ENCODE results near the gene SKI.

Gene SKI

DNA sequence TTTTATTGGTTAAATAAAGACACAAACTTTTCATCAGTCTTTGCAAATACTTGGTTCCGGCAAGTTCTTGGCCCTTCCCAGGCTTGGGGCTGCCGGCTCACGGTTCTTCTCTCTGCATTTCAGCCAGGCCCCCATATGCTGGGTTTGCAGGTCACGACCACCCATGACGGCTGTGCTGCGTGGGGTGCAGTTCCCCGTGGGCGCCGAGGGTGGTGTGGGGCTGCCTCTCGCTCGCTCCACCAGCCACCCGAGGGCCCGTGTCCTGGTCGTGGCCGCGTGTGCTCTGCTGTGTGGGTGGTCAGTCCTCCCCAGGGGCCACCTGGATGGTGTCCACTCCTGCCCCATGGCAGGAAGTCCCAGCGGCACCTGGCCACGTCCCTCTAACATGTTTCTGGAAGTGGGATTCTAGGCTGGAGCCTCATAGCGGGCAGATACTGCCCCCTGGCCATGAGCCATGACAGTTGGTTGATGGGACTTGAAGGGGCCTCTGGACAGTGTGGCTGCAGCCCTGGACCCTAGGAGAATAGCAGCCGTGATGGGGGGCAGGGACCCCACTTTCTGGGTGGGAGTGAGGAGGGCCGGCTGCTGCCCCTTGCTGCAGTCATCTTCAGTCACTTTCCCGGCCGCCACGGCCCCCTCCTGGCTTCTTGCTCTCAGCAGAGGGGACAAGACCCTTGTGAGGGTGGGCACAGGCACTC, 46.3 kb downstream of the SKI start:
- TF ChIP-seq POLR2A (IDR thresholded peaks at IDR 0.05; ENCODE audit: extremely low read depth, insufficient read length) (no peak), MYC (IDR thresholded peaks at IDR 0.05; ENCODE audit: low read depth, low read length) (no peak)
- TF ChIP-seq, protein P1, sequence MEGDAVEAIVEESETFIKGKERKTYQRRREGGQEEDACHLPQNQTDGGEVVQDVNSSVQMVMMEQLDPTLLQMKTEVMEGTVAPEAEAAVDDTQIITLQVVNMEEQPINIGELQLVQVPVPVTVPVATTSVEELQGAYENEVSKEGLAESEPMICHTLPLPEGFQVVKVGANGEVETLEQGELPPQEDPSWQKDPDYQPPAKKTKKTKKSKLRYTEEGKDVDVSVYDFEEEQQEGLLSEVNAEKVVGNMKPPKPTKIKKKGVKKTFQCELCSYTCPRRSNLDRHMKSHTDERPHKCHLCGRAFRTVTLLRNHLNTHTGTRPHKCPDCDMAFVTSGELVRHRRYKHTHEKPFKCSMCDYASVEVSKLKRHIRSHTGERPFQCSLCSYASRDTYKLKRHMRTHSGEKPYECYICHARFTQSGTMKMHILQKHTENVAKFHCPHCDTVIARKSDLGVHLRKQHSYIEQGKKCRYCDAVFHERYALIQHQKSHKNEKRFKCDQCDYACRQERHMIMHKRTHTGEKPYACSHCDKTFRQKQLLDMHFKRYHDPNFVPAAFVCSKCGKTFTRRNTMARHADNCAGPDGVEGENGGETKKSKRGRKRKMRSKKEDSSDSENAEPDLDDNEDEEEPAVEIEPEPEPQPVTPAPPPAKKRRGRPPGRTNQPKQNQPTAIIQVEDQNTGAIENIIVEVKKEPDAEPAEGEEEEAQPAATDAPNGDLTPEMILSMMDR (IDR thresholded peaks at IDR 0.05; ENCODE audit: low read depth, low read length), result no peak
- TF ChIP-seq, protein P2, sequence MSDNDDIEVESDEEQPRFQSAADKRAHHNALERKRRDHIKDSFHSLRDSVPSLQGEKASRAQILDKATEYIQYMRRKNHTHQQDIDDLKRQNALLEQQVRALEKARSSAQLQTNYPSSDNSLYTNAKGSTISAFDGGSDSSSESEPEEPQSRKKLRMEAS (IDR thresholded peaks at IDR 0.05; ENCODE audit: low read depth, low read length), result no peak
- H3K4me3 ChIP-seq (ENCODE audit: low read depth, low read length), result no peak overlapping the region
- DNase-seq (ENCODE audit: low read depth), result no peak

DNA sequence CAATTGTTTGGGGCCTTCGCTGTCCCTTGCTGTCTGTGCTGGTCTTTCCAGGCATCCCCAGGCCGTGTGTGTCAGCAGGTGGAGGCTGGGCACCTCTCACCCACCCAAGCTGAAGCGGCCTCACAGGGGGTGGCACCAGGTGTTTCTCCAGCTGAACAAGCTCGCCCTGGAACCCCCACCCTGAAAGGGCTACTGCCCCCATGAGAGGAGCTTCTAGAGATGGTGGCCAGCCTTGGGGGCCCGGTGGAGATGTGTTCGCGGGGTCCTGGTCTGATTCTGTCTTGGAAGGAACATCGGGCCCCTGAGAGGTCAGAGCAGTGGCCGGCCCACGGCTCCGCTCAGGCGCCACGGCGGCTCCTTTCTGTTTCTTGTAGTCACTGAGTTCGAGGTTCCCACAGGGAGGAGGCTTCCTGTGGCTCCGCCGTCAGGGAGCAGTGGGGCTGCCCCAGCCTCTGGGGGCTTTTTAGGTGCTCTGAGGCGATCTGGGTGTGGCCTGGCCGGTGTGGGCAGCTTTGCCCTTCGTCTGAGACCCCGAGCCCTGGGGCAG, 46.9 kb downstream of the SKI start:
- TF ChIP-seq POLR2A (IDR thresholded peaks at IDR 0.05; ENCODE audit: extremely low read depth, insufficient read length) (no peak), MYC (IDR thresholded peaks at IDR 0.05; ENCODE audit: low read depth, low read length) (no peak)
- TF ChIP-seq, protein P2 (IDR thresholded peaks at IDR 0.05; ENCODE audit: low read depth, low read length), result no peak
- TF ChIP-seq, protein P1 (IDR thresholded peaks at IDR 0.05; ENCODE audit: low read depth, low read length), result no peak
- DNase-seq (ENCODE audit: low read depth), result peak; percentile 21
- no peak overlapping the region for H3K4me3 ChIP-seq (ENCODE audit: low read depth, low read length)

DNA sequence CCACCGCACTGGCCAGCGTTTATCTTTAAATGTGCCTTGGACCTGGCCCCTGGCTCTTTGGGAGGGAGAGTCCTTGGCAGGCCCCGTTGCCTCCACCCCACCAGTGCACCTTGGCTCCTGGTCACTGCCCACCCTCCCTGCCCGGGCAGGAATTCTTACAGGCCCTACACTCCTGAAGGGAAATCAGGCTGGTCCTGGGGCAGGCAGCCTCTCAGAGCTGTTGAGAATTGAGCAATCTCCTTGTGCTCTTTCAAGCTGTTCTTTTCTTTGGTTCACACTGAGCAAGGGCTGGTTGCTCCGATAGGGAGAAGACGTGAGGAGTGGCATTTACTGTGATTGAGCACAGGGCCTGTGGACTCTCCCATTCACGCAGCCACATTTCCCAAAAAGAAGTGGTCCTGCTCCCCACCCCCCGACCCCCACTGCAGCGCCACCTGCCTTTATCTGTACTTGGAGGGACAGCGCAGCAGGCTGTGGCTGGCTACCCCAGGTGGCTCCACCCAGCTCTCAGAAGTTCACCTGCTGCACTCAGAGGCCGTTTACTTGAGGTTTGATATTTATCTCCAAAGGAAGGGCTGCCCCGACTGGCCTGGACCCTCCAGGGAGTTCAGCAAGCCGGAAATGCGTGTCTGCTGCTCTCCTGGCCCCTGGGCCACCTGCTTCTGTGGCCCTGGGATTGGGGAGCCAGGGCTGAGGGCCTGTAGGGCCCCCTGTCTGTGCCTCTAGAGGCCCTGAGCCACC, 47.8 kb downstream of the SKI start:
- TF ChIP-seq, protein P2 (IDR thresholded peaks at IDR 0.05; ENCODE audit: low read depth, low read length), result no peak
- TF ChIP-seq MYC (IDR thresholded peaks at IDR 0.05; ENCODE audit: low read depth, low read length), result no peak
- TF ChIP-seq, protein P1 (IDR thresholded peaks at IDR 0.05; ENCODE audit: low read depth, low read length), result no peak
- TF ChIP-seq POLR2A (IDR thresholded peaks at IDR 0.05; ENCODE audit: extremely low read depth, insufficient read length), result no peak
- H3K4me3 ChIP-seq (ENCODE audit: low read depth, low read length), result no peak overlapping the region
- peak; percentile 77 for DNase-seq (ENCODE audit: low read depth)

DNA sequence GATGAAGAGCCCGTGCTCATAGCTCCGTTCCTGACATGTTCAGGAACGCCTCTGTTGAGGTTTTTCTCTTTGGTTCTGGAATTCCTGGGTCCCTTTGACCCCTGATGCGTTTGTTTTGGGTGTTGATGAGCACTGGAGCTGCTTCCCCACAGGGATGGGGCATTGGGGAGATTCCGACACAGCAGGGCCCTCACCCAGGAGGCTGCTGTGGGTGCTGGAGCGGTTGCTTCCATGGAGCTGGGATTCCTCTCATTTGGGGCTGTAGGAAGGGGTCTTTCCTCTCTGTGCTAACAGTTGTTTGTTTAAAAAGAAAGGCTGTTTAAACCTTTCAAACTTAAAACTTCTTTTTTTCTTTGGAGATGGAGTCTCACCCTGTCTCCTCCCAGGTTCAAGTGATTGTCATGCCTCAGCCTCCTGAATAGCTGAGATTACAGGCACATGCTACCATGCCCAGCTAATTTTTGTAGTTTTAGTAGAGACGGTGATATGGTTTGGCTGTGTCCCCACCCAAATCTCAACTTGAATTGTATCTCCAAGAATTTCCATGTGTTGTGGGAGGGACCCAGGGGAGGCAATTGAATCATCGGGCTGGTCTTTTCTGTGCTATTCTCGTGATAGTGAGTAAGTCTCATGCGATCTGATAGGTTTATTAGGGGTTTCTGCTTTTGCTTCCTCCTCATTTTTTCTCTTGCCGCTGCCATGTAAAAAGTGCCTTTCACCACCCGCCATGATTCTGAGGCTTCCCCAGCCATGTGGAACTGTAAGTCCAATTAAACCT, 48.9 kb downstream of the SKI start:
- H3K4me3 ChIP-seq (ENCODE audit: low read depth, low read length), result no peak overlapping the region
- TF ChIP-seq, protein P1 (IDR thresholded peaks at IDR 0.05; ENCODE audit: low read depth, low read length), result no peak
- no peak for DNase-seq (ENCODE audit: low read depth)

DNA sequence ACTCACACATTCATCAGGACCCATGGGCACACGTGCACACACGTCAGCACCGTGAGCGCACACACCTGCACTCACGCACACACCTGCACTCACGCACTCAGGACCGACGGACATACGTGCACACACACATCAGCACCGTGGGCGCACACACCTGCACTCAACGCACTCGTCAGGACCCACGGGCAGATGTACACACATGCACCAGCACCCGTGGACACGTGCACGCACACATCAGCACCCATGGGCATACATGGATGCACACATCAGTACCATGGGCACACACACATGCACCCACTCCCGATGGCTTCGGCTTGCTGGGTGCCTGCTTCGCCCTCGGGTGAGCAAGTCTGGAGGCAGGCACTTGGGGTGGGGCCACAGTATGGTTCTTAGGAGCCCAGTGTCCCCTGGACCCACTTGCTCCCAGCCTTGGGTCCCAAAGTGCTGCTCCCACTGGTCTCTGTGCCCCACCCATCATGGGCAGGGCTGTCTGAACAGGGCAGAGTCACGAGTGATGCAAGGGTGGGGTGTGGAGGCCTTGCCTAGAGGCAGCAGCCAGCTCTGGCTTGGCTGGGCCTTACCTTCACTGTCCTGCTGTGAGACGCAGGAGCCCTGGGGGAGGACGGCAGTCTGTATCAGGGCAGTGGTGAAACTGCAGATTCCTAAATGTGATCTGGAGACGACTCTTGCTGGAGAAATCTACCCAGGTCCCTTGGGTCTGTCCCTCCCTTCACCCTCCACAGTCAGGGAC, 49.8 kb downstream of the SKI start:
- DNase-seq (ENCODE audit: low read depth), result no peak
- no peak overlapping the region for H3K4me3 ChIP-seq (ENCODE audit: low read depth, low read length)
- TF ChIP-seq MYC (IDR thresholded peaks at IDR 0.05; ENCODE audit: low read depth, low read length), result no peak
- no peak for TF ChIP-seq POLR2A (IDR thresholded peaks at IDR 0.05; ENCODE audit: extremely low read depth, insufficient read length)
- TF ChIP-seq, protein P1 (IDR thresholded peaks at IDR 0.05; ENCODE audit: low read depth, low read length), result no peak
- TF ChIP-seq, protein P2 (IDR thresholded peaks at IDR 0.05; ENCODE audit: low read depth, low read length), result no peak
